ENCODE data around the gene HMX2.

Gene HMX2

DNA sequence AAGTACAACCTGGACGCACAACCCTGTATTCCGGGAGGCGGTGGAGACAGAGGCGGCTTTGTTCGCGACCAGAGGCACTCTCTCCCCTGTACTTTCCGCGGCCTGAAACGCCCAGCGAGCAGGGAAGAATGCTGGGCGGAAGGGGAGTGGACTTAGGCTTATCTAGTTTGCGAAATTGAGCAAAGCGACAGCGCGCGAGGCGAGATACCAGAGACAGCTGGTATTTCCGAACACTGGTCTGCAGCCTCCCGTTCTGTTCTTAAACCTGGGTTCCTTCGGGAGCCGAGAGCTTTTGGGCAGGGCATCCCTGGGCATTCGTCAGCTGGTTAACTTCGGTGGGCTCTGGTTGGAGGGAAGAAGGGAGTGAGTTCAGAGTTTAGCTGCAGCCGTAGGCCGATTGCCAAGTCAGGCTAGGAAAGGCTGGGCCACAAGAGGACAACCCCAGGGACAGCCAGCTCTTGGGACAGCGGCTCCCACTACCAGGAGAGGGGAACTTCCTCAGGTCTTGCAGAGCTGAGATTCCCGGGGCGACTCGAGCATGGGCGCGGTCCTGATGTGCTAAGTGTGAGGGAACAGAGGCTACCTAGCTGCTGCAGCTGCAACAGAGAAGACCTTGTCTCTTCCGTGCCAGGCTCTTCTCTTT is 8.3 kb upstream of the HMX2 start:
- FAIRE-seq = no peak

DNA sequence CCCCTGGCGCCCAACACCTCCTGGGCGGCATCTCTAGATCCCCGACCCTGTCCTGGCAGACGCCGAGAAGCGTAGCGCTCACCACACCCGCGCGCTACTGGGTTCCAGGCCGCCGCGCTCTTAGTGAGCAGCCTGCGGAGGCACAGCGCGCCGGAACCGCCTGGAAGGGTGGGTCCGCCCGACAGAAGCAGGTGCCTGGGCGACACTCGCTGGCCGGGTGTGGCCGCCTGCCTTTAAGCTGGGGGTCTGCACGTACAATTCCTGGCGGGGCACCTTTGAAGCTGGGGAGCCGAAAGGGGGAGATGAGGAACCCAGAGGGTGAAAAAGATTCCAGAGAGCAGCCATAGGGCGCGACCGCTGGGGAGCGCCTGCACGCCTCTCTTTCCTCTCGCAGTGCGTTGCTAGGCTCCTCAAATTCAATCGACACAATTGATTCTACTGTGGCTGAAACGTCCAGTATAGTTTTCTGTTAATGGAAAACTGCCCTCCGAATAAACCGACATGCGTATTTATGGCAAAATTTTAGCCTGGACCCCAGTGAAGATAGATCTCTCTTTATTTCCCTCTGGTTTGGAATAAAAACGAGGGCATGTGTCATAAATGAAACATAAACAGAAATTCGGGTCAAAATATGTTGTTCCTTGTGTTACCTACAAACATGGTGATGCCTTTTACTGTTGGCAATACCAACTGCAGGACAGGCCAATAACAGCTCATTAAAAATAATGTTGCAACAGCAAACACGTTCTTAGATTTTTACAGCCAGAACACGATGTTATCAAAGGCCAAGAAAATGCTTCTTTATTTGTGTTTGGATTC is 7.6 kb upstream of the HMX2 start:
- no peak for FAIRE-seq

DNA sequence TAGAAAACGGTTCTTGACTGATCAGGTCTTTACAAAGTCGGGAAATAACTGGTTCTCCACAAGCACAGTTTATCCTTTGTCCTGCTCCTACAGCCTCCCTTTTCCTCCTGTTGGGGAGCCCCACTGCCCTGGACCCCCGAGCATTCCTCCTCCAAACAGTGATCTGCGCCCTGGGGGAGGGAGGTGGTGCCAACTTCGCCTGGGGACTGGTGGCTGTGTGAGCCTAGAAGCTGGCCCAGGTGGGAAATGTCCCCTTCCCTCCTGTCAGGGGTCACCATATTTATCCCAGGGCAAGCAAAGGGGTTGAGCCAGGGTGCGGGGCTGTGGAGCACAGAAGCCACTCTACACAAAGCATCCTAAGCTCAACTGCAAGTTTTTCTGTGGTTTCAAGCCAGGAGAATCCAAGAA is 6.9 kb upstream of the HMX2 start:
- FAIRE-seq = no peak

DNA sequence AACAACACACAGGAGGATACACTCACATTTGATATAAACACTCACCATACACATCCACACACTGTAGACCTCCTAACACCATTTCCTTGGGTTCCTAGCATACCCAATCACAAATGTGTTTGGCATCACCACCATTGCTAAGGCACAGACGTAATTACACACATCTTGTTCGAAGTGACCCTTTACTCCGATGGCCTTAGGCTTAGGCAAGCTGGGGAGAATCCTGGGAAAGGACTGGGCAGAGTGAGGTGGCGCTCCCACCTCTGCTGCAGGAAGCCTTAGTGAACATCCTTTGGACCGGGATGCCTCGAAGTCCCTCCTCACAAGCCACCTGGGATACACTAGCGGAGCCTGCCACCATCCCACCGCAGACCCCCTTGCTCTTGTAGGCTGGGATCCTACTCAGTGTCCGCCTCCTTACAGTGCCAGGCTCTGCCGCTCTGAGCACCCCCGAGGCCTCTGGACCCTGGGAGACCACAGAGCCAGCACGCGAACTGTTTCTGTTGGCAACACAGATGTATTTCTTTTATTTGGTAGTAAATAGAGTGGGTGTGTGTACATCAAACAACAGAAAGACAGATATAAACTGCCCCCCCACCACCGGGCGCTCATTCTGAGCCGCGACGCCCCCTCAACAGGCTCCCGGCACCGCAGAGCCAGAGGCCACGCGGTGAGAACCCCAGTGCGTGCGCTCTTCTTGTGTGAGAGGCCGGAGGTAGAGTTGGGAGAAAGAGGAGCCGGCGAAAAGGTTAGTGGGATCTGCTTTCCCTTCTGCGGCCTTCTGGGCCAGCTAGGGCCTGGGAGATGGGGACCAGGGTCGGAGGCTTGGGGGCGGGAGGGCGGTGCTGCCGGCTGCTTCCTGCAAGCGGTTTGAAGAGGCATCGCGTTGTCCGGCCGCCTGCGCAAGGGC is 5.9 kb upstream of the HMX2 start:
- FAIRE-seq = no peak

DNA sequence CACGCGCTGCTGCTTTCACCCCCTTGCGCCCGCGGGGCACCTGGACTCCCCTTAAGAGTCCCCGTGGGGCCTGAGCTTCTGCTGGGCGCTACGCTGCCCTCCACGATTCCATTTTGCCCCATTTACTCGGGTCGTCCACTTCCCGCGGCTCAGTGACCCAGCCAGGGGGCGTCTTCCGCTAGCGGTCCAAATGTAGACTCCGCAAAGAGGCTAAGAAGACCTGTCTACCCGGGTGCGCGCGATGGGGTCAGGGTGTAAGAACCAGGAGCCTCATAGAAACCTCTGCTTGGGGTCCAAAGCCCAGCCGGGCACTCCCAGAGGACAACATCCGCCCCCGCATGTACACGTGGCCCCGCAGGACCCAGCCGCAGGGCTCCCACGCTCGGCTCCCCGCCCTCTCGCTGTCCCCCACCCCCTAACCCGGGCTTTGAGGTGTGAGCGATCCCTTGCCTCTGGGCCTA is 5.2 kb upstream of the HMX2 start:
- no peak for FAIRE-seq

DNA sequence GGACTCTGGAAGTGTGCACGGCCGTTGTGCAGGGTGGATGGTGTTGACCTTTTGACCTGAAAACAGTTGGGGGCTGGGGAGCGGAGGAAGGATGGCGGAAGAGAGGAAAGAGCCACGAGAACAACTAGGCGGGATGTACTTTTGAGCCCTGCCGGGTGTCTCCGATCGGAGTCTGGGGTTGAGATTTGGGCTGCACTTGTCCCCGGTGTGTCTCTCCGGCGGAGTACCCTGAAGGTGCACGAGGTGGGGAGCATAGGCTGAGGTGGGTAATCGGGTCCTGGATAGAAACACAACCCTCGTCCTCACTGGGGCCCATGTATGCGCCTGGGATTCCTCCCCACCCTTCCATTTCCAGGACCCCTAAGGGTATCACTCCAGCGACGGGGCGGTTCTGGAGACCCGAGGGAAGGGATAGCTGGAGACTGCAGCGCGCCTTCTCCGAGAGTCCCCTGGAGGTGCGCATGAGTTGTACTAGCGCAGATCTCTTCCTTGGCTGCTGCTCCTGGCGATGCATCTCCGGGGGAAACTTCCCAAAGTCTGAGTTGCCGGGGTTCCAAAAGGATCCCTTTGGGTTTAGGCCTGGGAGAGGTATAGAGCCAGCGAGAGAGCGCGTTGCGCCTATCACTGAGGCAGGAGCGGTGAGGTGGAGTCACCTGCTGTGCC is 4.6 kb upstream of the HMX2 start:
- no peak for FAIRE-seq

DNA sequence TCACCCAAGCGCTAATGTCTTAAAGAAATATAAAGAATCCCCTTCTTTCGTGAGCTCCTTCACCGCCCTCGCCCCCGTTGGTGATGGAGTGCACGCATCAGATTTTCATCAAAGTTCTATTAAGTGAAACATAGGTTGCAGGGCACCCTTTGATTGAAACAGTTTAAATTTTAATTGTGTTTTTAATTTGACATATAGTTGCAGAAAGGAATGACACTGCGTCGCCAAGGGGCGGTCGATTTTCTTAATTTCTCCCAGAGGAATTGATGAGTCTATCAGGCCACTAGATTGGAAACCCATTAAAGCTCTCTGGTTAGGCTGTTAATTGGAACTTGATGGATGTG is 4.1 kb upstream of the HMX2 start:
- no peak for FAIRE-seq

DNA sequence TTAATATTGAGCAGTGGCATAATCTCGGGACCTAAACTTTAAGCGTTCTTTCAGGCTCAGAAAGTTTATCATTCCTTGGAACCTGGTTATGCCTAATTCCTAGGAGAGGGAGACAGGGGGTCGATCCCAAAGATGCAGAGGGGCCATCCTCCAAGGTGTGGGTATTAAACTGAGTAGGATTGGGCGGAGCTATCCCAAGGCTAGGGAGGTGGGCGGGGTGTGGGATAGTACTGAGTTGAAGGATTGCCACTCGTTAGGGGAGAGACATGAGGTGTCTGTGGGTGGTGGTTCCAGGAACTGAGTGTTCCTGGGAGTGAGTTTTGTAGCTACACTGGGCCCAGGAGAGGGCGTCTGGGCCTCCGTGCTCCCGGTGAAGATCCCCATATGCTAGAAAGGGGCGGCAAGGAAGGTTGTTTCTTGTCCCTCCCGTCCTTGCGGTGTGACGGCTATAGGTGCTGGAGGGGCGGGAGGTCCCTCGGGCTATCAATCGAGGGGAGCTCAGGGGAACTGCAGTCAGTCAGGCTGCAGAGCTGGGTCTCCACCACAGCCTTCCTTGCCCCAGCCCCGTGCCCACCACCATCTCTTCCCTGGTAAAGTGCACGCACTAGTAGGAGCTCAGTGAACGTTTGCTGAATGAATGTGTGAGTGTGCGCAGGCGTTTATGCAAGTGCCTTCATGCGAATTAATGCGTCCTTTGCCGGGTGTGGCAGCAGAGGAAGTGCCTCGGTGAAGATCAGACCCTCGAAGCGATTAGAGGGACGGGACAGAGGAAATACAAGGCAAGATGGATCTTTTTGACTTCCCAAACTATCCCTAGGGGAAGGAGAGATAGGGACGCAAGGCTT is 3.0 kb upstream of the HMX2 start:
- FAIRE-seq = no peak

DNA sequence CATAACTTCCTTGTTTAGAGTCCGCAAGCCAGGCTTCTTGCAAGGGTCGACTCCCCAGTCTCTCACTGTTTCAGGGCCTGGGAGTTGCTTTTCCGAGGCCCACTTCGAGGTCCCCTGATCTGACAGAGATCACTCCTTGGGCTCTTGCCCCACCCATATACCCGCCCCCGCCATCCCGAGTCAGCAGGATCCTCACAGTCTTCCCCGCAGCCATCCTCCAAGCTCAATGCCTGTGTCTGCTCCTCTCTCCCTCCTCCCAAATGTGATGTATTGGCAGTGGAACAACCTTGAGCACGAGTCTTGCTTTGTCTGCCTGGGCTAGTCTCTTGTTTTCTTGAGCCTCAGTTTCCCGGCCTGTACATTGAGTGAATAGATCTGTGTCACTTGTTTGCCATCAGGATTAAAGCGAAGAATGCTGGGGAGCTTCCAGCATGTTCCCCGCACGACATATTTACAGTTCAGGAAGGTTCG is 2.4 kb upstream of the HMX2 start:
- no peak for FAIRE-seq

DNA sequence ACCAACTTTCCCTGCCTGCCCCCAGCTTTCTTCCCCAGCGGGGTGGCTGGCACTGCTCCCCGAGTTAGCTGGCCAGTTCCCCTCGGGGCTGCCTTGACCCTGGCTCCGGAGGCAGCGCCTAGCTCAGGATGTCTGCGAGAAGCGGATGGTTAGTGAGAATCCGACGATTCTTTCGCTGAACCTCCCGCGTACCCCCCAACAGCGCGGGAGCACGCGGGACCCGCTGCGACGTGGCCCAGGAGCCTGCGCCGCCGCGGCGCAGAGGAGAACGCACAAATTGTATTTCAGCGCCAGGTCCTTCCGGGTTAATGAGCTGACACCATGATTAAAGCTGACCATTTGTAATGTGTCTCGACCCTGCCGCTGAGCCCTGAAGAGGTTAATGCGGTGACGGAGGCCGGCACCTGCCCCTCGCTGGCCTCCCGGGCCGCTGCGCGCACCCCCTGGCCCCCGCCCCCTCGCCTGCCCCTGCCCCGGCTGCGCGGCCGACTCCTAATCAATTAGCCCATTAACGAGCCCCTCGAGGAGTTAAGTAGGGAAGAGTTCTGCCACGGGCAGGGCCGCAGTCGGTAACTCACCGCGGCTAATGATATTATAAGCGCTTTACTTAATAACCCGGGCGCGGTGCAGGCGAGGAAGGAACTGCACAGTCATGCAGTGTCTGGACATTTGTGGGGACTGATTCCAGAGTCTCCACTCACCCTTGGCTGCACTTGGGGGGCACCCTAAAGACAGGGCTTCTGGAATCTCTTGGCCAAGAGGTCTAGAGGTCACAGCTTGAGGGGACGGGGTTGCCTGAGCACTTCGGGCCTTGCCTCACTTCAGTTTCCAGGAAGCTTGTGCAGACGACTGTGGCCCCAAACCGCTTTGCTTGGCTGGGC is 1.7 kb upstream of the HMX2 start:
- no peak for FAIRE-seq

DNA sequence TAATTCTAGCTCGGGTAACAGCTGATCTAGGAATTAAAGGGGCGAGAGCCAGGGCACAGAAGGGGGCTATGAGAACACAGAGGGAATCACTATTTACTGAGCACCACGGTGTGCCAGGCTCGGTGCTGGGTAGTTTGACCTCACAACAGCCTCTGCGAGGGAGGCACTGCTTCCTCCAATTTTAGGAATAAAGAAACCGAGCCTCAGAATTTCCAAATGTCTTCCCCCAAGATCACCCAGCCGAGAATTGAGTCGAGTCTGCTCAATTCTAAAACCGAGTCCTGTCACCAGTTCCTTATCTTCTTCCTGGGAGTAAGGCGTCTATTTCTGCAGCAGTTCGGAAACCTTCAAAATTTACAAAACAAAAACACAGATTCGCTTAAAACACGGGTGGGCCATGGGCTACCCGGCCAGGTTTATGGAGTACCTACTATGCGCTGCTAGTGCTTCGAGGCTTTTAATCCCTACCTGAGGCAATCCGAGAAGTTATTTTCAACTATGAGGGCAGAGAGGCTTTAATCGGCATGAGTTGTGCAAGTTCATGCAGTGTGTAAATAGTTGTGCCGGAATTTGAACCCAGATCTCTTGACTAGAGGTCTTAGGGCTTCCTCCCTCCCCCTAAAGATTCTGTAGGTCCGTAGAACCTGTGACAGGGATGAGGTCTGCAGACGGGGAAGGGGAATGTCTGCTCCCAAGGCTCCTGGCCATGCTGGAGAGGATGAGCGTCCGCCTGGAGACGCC is 872 bp upstream of the HMX2 start:
- no peak for FAIRE-seq

DNA sequence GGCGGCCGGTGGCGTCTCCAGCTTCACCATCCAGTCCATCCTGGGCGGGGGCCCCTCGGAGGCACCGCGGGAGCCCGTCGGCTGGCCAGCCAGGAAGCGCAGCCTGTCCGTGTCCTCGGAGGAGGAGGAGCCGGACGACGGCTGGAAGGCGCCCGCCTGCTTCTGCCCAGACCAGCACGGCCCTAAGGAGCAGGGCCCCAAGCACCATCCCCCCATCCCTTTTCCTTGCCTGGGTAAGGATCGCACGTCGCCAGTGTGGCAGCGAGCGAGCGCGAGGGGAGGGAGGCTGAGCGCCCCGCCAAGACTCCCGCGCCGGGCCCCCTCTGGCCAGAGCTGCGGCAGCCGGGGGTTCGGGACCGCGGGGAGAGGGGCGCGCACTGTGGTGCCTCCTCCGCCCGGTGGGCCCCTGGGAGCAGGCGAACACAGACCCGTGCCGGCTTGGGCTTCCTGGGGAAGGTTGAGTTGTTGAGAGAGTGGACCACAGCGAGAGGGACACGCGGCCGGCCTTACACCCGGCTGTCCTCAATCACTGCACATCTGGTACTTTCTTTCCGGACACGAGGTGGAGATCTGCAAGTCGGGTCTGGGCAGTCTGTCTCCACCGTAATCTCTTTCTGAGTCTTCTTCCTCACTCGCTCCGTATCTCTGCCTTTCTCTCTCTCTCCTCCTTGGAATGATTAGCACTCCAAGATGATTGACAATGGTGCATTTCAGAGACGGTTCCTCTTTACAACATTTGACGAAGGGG is 652 bp downstream of the HMX2 start:
- FAIRE-seq = no peak

DNA sequence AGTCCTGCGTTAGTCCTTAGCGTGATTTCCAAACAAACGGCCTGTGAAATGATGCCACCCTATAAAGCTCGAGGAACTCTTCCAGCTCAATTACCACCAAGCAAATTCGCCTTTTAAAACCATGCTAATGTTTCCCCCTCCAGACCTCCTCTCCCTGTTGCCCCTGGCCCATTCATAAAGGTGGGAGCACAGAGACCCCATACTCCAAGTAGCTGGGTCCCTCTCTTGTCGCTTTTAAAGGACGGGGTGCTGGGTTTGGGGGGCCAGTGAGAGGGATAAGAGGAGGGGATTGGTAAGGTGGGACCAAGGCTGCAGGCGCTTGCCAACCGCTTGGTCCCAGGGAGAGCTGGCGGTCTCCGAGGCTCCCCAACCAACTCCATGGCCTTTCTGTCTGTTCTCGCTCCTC is 1.2 kb downstream of the HMX2 start:
- FAIRE-seq = no peak

DNA sequence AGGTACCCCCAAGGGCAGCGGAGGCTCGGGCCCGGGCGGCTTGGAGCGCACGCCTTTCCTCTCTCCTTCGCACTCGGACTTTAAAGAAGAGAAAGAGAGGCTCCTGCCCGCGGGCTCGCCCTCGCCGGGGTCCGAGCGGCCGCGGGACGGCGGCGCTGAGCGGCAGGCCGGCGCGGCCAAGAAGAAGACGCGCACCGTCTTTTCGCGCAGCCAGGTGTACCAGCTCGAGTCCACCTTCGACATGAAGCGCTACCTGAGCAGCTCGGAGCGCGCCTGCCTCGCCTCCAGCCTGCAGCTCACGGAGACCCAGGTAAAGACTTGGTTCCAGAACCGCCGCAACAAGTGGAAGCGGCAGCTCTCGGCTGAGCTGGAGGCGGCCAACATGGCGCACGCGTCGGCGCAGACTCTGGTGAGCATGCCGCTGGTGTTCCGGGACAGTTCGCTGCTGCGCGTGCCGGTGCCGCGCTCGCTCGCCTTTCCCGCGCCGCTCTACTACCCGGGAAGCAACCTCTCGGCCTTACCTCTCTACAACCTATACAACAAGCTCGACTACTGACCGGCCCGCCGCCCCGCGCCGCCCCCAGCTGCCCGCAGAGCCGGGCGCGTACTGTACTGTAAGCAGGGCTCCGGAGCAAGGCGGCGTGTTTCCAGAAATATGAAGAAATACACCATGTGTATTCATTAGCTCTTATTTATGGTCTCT is 1.8 kb downstream of the HMX2 start:
- no peak for FAIRE-seq

DNA sequence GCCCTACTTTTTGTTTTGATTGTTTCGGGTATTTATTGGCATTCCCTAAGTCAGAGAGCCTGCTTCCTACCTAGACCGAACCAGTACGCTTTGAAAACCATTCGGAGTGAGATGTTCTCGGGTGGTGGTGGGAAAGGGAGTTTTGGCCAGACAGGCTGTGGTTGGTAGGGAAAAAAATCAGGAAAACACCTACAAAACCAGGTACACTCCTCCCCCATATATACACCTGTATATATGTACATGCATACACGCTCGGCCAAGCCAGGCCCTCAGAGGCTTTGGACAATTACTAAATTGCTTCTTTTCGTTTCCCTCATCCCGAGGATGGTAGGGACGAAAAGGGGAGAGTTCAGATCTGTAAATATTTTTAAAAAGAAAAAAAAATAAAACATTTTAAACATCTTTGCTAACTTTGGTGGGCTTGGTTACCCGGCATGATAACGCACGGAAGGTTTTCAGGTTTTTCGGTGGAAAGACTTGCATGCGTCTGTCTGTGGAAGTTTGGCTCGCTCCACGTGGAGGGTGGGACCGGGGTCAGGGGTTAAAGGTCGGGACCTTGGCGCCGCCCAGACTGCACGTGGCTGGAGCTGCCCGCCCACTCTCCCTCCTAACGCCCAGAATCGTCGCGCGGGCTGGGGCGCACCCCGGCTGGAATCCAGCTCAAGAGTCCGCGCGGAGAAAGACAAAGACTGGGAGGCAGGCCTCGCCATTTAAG is 2.5 kb downstream of the HMX2 start:
- no peak for FAIRE-seq

DNA sequence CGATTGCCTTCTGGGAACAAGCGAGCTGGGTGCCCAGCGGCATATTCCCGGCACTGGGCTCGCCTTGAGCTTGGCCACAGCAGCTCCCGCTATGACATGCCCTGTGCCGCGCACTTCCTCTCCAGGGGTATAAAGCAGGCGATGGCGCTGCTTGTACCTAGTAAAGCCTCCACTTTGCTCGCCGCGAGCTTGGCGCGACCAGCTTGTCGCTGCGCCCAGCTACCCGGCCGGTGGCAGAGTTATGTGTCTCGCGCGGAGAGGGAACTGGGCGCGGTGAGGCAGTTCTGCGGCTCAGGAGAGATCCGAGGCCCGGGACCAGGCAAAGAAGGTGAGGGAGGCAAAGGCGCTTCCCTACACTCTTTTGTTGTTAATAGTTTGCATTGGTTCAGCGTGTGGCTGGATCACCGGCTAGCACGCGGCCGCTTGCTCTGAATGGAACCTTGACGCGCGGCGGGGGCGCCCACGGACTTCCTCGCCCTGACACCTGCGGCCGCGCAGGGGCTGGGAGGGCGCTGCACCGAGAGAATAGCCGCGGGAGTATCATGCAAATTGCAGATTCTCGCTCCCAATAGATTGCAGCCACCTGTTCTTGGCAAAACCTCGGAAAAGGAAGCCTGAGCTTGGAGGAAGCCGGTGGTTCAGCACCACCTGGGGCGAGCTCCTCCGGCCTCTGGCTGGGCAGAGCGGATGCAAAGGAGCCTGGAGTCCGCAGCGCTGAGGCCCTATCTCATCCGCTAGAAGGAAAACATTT is 3.2 kb downstream of the HMX2 start:
- no peak for FAIRE-seq

DNA sequence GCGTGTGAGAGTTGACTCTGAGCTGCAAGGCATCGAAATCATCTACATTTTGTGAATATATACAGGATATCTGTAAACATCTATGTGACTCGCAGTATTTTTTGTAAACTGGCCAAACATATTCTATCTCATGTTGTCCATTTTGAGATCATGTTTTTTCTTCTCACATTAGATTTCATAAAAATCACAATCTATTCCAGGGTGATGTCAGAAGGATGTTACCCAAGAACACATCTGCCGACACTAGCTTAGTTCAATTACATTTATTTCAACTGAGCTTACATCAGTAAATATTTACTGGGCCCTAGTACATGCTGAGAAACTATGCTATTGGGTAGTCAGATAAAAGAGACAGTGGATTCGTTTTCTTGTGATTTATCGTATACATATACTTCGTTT is 3.8 kb downstream of the HMX2 start:
- no peak for FAIRE-seq
